GF-D8 (cell line): ENCODE data around the gene LINGO4.
A peak's percentile ranks its signal among the peaks of the same experiment; 100 is the strongest.

Experiments
- DNase-seq: peaks from one replicate; lab custom pipeline; 2025; lab: John Stamatoyannopoulos, UW

Gene LINGO4

GRCh38 chr1:151833172-151833900 lies 28.1 kb upstream of the LINGO4 start:
- no peak for DNase-seq

- DNase-seq = no peak
Measured at GRCh38 chr1:151832318-151832980, 27.2 kb upstream of the LINGO4 start.

GRCh38 chr1:151831605-151832004 lies 26.4 kb upstream of the LINGO4 start, which contains the start of gene RORC:
Gene RORC, minus strand, starts transcription at chr1:151831802. Its CDS starts 38 bp downstream, at chr1:151831764.
- DNase-seq = no peak

GRCh38 chr1:151831256-151831591 lies 26.0 kb upstream of the LINGO4 start:
- DNase-seq = no peak

- no peak for DNase-seq
Measured at GRCh38 chr1:151830055-151830454, 24.8 kb upstream of the LINGO4 start.

- peak; percentile 11 for DNase-seq
Measured at GRCh38 chr1:151829352-151830046, 24.3 kb upstream of the LINGO4 start.

GRCh38 chr1:151828921-151829320 lies 23.7 kb upstream of the LINGO4 start:
- DNase-seq = peak; percentile 45

GRCh38 chr1:151827853-151828252 lies 22.6 kb upstream of the LINGO4 start:
- DNase-seq = no peak

GRCh38 chr1:151825751-151826660 lies 20.8 kb upstream of the LINGO4 start:
- no peak for DNase-seq

- no peak for DNase-seq
Measured at GRCh38 chr1:151825204-151825603, 20.0 kb upstream of the LINGO4 start.

- DNase-seq = no peak
Measured at GRCh38 chr1:151823175-151823574, 18.0 kb upstream of the LINGO4 start.

- DNase-seq = no peak
Measured at GRCh38 chr1:151822404-151822803, 17.2 kb upstream of the LINGO4 start.

- DNase-seq = no peak
Measured at GRCh38 chr1:151820940-151821339, 15.7 kb upstream of the LINGO4 start.

GRCh38 chr1:151819976-151820623 lies 14.9 kb upstream of the LINGO4 start:
- DNase-seq = no peak

- no peak for DNase-seq
Measured at GRCh38 chr1:151819227-151819835, 14.1 kb upstream of the LINGO4 start.

- no peak for DNase-seq
Measured at GRCh38 chr1:151817353-151817730, 12.1 kb upstream of the LINGO4 start.

- no peak for DNase-seq
Measured at GRCh38 chr1:151816548-151817352, 11.5 kb upstream of the LINGO4 start.

GRCh38 chr1:151815716-151816327 lies 10.6 kb upstream of the LINGO4 start:
- no peak for DNase-seq

- DNase-seq = no peak
Measured at GRCh38 chr1:151814971-151815545, 9.8 kb upstream of the LINGO4 start.
